HFFc6 (cell line): ENCODE data around the gene DPY19L1. TPM values are rescaled to one million over a fixed set of nuclear protein-coding genes. Genes with fewer than 3 reads are reported as not detected.
A peak's percentile ranks its signal among the peaks of the same experiment; 100 is the strongest.
"Not testable (repeated sequence)": the region's sequence is repeated elsewhere in the genome, so short reads cannot be mapped to it uniquely, and the experiment has no call there.

Experiments
- DNase-seq: peaks from one replicate; pipeline ENCODE4 v3.0.0-alpha.2; 2018
- H3K27ac Mint-ChIP-seq: 2 replicates; pipeline ENCODE4 v1.8.0; 2020; ENCODE audit warnings: mild to moderate bottlenecking, mixed read lengths
- H3K27me3 Mint-ChIP-seq: 2 replicates; pipeline ENCODE4 v1.8.0; 2021; ENCODE audit warnings: mild to moderate bottlenecking, moderate library complexity, mixed read lengths; ENCODE audit not compliant: insufficient read depth
- H3K36me3 Mint-ChIP-seq: 2 replicates; pipeline ENCODE4 v1.8.0; 2021; ENCODE audit warnings: low read depth, mixed read lengths
- H3K4me1 Mint-ChIP-seq: 2 replicates; pipeline ENCODE4 v1.8.0; 2020; ENCODE audit warnings: low read depth, mixed read lengths
- H3K4me3 Mint-ChIP-seq: 2 replicates; pipeline ENCODE4 v1.8.0; 2020; ENCODE audit warnings: mild to moderate bottlenecking, moderate library complexity, mixed read lengths
- H3K9me3 Mint-ChIP-seq: 2 replicates; pipeline ENCODE4 v1.8.0; 2020; ENCODE audit warnings: mild to moderate bottlenecking, mixed read lengths
- CTCF ChIP-seq: fragments of 200-600 bp; sonication (generic); IDR thresholded peaks from 2 replicates; pipeline ENCODE4 v1.5.0; 2021; ENCODE audit warnings: antibody characterized with exemption, mild to moderate bottlenecking
- total RNA-seq, 6 experiments: library from RNA; stranded (reverse); fragmentation: NEBNext Ultra II Directional; extraction: Animal tissue kit (Norgen Biotek cat#: 25700); gene quantifications; 2 replicates in 1 of 6; 3 replicates in 5 of 6; pipeline ENCODE4 v1.2.3, GENCODE V29; 2021

The DPY19L1 gene
- total RNA-seq, 6 experiments from 2014 or later = 23.7 to 33.4 (median 30.2) TPM

GRCh38 chr7:35011085-35011484, 26.2 kb downstream of the DPY19L1 start:
- TF ChIP-seq CTCF = no peak
- Mint-ChIP-seq H3K27ac (no peak overlapping the region), H3K9me3 (no peaks in the 10 kb centered on the region), H3K4me1 (peaks cover 6% of the 10 kb centered on the region; the same call in 1 of the 2 replicates), H3K27me3 (no peaks in the 10 kb centered on the region), H3K36me3 (peaks cover 4% of the 10 kb centered on the region; the same call in 1 of the 2 replicates), H3K4me3 (no peak overlapping the region)
- DNase-seq = no peak

- Mint-ChIP-seq H3K27me3 (no peaks in the 10 kb centered on the region), H3K27ac (no peak overlapping the region)
These were observed 29.5 kb downstream of the DPY19L1 start for GRCh38 chr7:35007768-35008167.

GRCh38 chr7:35004531-35005095, 32.7 kb downstream of the DPY19L1 start:
- H3K9me3 Mint-ChIP-seq = no peaks in the 10 kb centered on the region
- H3K36me3 Mint-ChIP-seq = 0 out of 2 replicates have a peak, but pooled peaks cover 4% of the 10 kb centered on the region
- no peak for DNase-seq
- H3K27ac Mint-ChIP-seq = peak overlapping the region; percentile 94
- peak overlapping the region; percentile 78; the same call in 1 of the 2 replicates for H3K4me3 Mint-ChIP-seq
- no peak for TF ChIP-seq CTCF
- H3K27me3 Mint-ChIP-seq = no peaks in the 10 kb centered on the region
- H3K4me1 Mint-ChIP-seq = peaks cover 32% of the 10 kb centered on the region

More at GRCh38 chr7:35007768-35008167, 29.5 kb downstream of the DPY19L1 start:
- peaks cover 26% of the 10 kb centered on the region for H3K4me1 Mint-ChIP-seq
- H3K4me3 Mint-ChIP-seq = no peak overlapping the region
- no peaks in the 10 kb centered on the region for H3K9me3 Mint-ChIP-seq
- peaks cover 8% of the 10 kb centered on the region; the same call in 1 of the 2 replicates for H3K36me3 Mint-ChIP-seq
- no peak for DNase-seq
- TF ChIP-seq CTCF = no peak

GRCh38 chr7:35003679-35004303, 33.5 kb downstream of the DPY19L1 start:
- H3K36me3 Mint-ChIP-seq = 0 out of 2 replicates have a peak, but pooled peaks cover 4% of the 10 kb centered on the region
- no peaks in the 10 kb centered on the region for H3K27me3 Mint-ChIP-seq
- peak overlapping the region; percentile 94 for H3K27ac Mint-ChIP-seq
- peaks cover 32% of the 10 kb centered on the region for H3K4me1 Mint-ChIP-seq
- no peaks in the 10 kb centered on the region for H3K9me3 Mint-ChIP-seq
- TF ChIP-seq CTCF = no peak
- peak overlapping the region; percentile 78 for H3K4me3 Mint-ChIP-seq
- peak; percentile 79 for DNase-seq

DNA sequence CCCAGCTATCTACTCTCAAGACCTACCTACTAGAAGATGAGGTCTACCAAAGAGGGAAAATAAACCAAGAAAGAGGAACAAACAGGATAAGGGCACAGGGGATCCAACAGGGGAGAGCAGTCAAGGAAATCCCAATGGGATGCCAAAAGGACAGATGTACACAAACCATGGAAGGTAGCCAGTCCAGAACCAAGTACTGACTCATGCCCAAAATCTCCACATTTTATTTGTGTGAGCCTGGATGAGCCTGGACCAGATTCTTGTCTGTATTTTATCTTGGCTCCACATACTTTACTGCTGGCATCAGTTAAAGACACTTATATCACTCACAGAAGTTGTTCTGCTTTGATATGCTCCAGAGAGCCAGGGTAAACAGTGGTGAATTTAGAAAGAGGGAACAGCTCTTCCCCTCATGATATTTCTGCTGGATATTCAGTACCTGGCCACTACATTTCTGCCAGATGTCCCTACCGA, 34.1 kb downstream of the DPY19L1 start:
- not testable (repeated sequence) for H3K9me3 Mint-ChIP-seq, H3K36me3 Mint-ChIP-seq, H3K27me3 Mint-ChIP-seq
- peak; percentile 74 for DNase-seq
- Mint-ChIP-seq H3K4me1 (peaks cover 32% of the 10 kb centered on the region), H3K4me3 (peak overlapping the region; percentile 78), H3K27ac (peak overlapping the region; percentile 94)

DNA sequence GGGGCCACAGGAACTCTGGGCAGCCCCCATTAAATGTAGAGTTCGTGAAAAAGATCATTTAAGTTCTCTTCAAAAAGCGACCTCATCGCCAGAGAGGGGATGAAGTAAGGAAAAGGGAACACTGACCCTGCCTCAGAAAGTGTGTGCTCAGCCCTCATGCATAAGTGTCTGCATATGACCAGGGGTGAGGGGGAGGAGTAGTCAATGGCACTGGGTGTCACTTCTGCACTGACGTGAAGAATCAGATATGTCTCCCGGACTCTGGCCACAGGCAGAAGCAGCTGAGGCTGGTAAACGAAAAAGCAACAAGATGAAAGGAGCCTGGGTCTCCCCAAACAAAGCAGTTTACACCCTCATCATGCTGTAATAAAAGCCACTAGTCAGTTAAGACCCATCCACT, 39.0 kb downstream of the DPY19L1 start:
- not testable (repeated sequence) for H3K4me3 Mint-ChIP-seq, DNase-seq, H3K9me3 Mint-ChIP-seq, H3K27ac Mint-ChIP-seq, H3K36me3 Mint-ChIP-seq, H3K27me3 Mint-ChIP-seq
- peaks cover 25% of the 10 kb centered on the region for H3K4me1 Mint-ChIP-seq

GRCh38 chr7:34996423-34997090, 40.7 kb downstream of the DPY19L1 start:
- H3K4me1 Mint-ChIP-seq = peaks cover 31% of the 10 kb centered on the region
- H3K27me3 Mint-ChIP-seq, H3K9me3 Mint-ChIP-seq, H3K27ac Mint-ChIP-seq, H3K36me3 Mint-ChIP-seq, DNase-seq, H3K4me3 Mint-ChIP-seq: not testable (repeated sequence)
